ENCODE measurements around the gene OPRM1. TPM values are rescaled to one million over a fixed set of nuclear protein-coding genes. Genes with fewer than 3 reads are reported as not detected.
"Not testable (repeated sequence)": the region's sequence is repeated elsewhere in the genome, so short reads cannot be mapped to it uniquely, and the experiment has no call there.

Gene OPRM1
- polyA plus RNA-seq, 4 donors = 0.09 TPM; not detected in 2

DNA sequence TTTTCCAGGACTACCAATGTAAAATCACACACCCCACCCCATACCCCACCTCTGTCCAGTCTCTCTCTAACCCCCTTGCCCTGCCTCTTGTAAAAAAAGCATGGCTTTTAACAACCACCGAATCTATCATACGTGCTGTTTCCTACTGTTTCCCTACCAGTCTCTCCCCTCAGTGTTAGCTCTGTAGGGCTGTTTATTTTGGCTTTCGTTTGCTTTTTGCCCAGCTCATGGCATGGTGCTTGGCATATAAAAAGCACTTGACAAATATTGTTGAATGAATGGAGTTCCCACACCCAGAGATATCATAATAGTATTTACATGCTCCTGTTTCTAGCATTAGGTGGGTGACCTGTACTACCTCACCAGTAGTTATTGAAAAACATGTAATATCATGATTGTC is 148.2 kb downstream of the OPRM1 start:
- Histone ChIP-seq H3K9me3 (ENCODE audit: control insufficient read depth in 2 of 2, insufficient read depth in 1 of 2, low read depth in 1 of 2, low read length in 1 of 2) (peaks cover 0 to 5% of the 10 kb centered on the region in 2 donors), H3K27ac (ENCODE audit: low read depth in 1 of 3, low read length in 2 of 3) (no peak overlapping the region), H3K36me3 (ENCODE audit: control insufficient read depth in 3 of 3, insufficient read depth in 2 of 3, low read depth in 1 of 3, low read length in 3 of 3) (no peaks in the 10 kb centered on the region), H3K27me3 (ENCODE audit: control insufficient read depth in 3 of 3, insufficient read depth in 3 of 3, low read length in 3 of 3) (no peaks in the 10 kb centered on the region), H3K4me1 (ENCODE audit: control insufficient read depth in 3 of 3, insufficient read depth in 2 of 3, low read depth in 1 of 3, low read length in 2 of 3) (no peaks in the 10 kb centered on the region), H3K4me3 (ENCODE audit: low read depth in 1 of 3, low read length in 3 of 3) (no peak overlapping the region)
- DNase-seq = no peak
- 78 to 87% (median 85%) methylated on average over 3 of the region's 3 CpGs for WGBS, 3 donors
- FAIRE-seq = no peak

DNA sequence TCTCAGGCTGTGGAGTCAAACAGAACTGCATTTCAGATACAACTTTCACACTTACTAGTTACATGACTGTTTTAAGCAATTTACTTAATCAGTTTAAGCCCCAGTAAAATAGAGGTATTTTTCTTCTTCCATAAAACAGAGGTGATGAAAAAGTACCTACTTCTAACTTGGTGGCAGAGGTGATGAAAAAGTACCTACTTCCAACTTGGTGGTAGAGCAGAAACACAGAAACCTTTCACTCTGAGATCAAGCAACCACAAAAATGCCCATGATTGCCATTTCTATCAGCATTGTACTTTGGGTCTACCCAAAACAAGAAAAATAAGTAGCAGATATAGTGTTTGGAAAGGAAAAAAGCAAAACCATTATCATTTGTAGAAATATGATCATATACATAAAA is 148.7 kb downstream of the OPRM1 start:
- H3K27me3 ChIP-seq (ENCODE audit: control insufficient read depth in 3 of 3, insufficient read depth in 3 of 3, low read length in 3 of 3) = no peaks in the 10 kb centered on the region
- FAIRE-seq (peak; percentile 62), DNase-seq (no peak)
- no peak overlapping the region for H3K4me3 ChIP-seq (ENCODE audit: low read depth in 1 of 3, low read length in 3 of 3)
- no peaks in the 10 kb centered on the region for H3K36me3 ChIP-seq (ENCODE audit: control insufficient read depth in 3 of 3, insufficient read depth in 2 of 3, low read depth in 1 of 3, low read length in 3 of 3)
- no peak overlapping the region for H3K27ac ChIP-seq (ENCODE audit: low read depth in 1 of 3, low read length in 2 of 3)
- peaks cover 0 to 5% of the 10 kb centered on the region in 2 donors for H3K9me3 ChIP-seq (ENCODE audit: control insufficient read depth in 2 of 2, insufficient read depth in 1 of 2, low read depth in 1 of 2, low read length in 1 of 2)
- no peaks in the 10 kb centered on the region for H3K4me1 ChIP-seq (ENCODE audit: control insufficient read depth in 3 of 3, insufficient read depth in 2 of 3, low read depth in 1 of 3, low read length in 2 of 3)

DNA sequence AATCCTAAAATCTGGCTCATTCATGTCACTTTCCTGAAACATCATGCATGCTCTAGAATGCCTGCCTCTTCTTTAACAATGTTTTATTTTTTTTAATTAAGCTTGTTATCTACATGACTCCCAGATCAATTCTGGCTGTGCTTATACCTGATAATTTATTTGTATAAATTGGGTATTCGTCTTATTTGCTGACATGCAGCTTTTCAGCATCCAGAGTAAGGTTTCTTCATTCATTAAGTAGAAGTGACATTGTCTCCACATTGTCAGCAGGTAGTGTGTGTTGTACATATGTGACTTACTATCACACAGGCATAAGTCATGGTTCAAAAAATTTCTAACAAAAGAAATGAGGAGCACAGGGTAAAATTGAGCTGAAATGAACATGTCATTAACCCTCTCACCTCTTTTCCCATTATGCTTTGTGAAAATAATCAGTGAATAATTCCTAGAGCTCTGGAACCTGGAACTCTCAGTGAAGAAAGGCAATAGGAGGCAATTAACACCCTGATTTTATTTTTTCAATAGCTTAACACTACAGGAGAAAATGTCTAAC is 157.4 kb downstream of the OPRM1 start:
- DNase-seq = no peak
- Histone ChIP-seq H3K36me3 (ENCODE audit: control insufficient read depth in 3 of 3, insufficient read depth in 2 of 3, low read depth in 1 of 3, low read length in 3 of 3) (no peaks in the 10 kb centered on the region), H3K9me3 (ENCODE audit: control insufficient read depth in 2 of 2, insufficient read depth in 1 of 2, low read depth in 1 of 2, low read length in 1 of 2) (no peaks in the 10 kb centered on the region), H3K27ac (ENCODE audit: low read depth in 1 of 3, low read length in 2 of 3) (no peak overlapping the region), H3K4me3 (ENCODE audit: low read depth in 1 of 3, low read length in 3 of 3) (no peak overlapping the region), H3K27me3 (ENCODE audit: control insufficient read depth in 3 of 3, insufficient read depth in 3 of 3, low read length in 3 of 3) (no peaks in the 10 kb centered on the region), H3K4me1 (ENCODE audit: control insufficient read depth in 3 of 3, insufficient read depth in 2 of 3, low read depth in 1 of 3, low read length in 2 of 3) (no peaks in the 10 kb centered on the region)
- WGBS, 3 donors = 76 to 90% (median 84%) methylated on average over 1 of the region's 1 CpG
- no peak for FAIRE-seq

DNA sequence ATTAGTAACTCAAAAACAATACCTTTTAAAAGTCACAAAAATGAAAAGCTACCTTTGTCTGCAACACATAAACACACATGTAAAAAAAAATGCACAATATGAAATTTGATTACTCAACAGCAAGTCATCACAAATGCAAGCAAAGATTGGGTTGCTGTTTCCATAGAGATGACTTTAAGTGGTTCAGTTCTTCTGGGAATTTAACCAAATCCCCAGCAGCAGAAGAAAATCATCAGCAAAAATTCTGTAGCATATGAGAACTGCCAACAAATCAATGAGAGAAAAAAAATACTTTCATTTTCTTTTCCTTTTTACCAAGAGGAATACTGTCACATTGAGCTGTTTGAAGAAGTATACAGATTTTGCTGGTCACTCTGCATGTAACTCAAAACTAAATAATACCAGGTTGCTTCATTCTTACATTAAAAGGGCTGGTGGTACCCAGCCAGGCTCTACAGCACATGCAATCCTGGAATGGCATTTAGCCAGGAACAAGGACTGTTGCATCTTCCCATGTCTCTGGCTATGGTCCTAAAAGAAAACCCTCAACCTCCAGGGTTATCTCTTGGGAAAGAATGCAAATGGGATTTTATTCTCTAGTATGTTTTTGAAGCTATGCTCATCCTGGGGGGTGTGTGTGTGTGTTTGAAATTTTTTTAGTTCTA is 158.3 kb downstream of the OPRM1 start:
- Histone ChIP-seq H3K4me1 (ENCODE audit: control insufficient read depth in 3 of 3, insufficient read depth in 2 of 3, low read depth in 1 of 3, low read length in 2 of 3) (no peaks in the 10 kb centered on the region), H3K36me3 (ENCODE audit: control insufficient read depth in 3 of 3, insufficient read depth in 2 of 3, low read depth in 1 of 3, low read length in 3 of 3) (no peaks in the 10 kb centered on the region), H3K27me3 (ENCODE audit: control insufficient read depth in 3 of 3, insufficient read depth in 3 of 3, low read length in 3 of 3) (no peaks in the 10 kb centered on the region), H3K4me3 (ENCODE audit: low read depth in 1 of 3, low read length in 3 of 3) (no peak overlapping the region), H3K27ac (ENCODE audit: low read depth in 1 of 3, low read length in 2 of 3) (no peak overlapping the region), H3K9me3 (ENCODE audit: control insufficient read depth in 2 of 2, insufficient read depth in 1 of 2, low read depth in 1 of 2, low read length in 1 of 2) (no peaks in the 10 kb centered on the region)
- FAIRE-seq (no peak), DNase-seq (peak in 1 of 2 donors; percentile 14)

DNA sequence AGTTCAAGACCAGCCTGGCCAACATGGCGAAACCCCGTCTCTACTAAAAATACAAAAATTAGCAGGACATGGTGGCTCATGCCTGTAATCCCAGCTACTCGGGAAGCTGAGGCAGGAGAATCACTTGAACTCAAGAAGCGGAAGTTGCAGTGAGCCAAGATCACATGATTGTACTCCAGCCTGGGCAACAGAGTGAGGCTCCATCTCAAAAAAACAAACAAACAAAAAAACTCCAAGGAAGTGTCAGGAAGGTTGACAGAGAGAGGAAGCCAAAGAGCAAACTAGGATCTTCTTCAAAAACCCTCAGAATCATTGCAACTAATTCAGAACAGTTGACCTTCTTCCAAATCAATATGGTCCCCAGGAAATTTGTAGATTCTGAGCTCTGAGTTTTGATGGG is 162.6 kb downstream of the OPRM1 start:
- WGBS, 3 donors = 90 to 97% (median 93%) methylated on average over 4 of the region's 4 CpGs
- not testable (repeated sequence) for H3K4me1 ChIP-seq (ENCODE audit: control insufficient read depth in 3 of 3, insufficient read depth in 2 of 3, low read depth in 1 of 3, low read length in 2 of 3); FAIRE-seq

DNA sequence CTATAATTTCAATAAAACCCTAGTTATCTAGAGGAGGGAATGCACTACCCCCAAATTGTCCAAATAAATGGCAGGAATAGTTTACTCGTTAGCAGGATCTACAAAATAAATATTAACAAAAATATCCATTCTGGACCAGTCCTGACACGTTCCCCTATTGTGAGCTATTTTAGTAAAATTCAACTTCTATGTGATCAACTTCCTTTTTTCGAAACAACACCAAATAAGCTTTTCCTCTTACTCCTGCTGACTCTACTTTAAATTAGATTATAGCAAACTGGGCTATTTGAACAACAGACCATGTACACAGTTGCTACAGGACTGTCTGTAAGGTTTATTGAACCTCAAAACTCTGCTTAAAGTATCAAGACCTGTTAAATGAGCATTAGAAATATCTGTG is 163.3 kb downstream of the OPRM1 start:
- no peaks in the 10 kb centered on the region for H3K4me1 ChIP-seq (ENCODE audit: control insufficient read depth in 3 of 3, insufficient read depth in 2 of 3, low read depth in 1 of 3, low read length in 2 of 3)
- no peak for DNase-seq
- no peak for FAIRE-seq
- no peak overlapping the region for H3K27ac ChIP-seq (ENCODE audit: low read depth in 1 of 3, low read length in 2 of 3)
- no peaks in the 10 kb centered on the region for H3K27me3 ChIP-seq (ENCODE audit: control insufficient read depth in 3 of 3, insufficient read depth in 3 of 3, low read length in 3 of 3)
- WGBS, 3 donors = 67 to 88% (median 84%) methylated on average over 3 of the region's 3 CpGs
- no peak overlapping the region for H3K4me3 ChIP-seq (ENCODE audit: low read depth in 1 of 3, low read length in 3 of 3)
- H3K9me3 ChIP-seq (ENCODE audit: control insufficient read depth in 2 of 2, insufficient read depth in 1 of 2, low read depth in 1 of 2, low read length in 1 of 2) = no peaks in the 10 kb centered on the region
- no peaks in the 10 kb centered on the region for H3K36me3 ChIP-seq (ENCODE audit: control insufficient read depth in 3 of 3, insufficient read depth in 2 of 3, low read depth in 1 of 3, low read length in 3 of 3)

More for the DNA sequence above, 162.6 kb downstream of the OPRM1 start:
- not testable (repeated sequence) for H3K4me3 ChIP-seq (ENCODE audit: low read depth in 1 of 3, low read length in 3 of 3); H3K36me3 ChIP-seq (ENCODE audit: control insufficient read depth in 3 of 3, insufficient read depth in 2 of 3, low read depth in 1 of 3, low read length in 3 of 3); H3K27ac ChIP-seq (ENCODE audit: low read depth in 1 of 3, low read length in 2 of 3); DNase-seq; H3K9me3 ChIP-seq (ENCODE audit: control insufficient read depth in 2 of 2, insufficient read depth in 1 of 2, low read depth in 1 of 2, low read length in 1 of 2); H3K27me3 ChIP-seq (ENCODE audit: control insufficient read depth in 3 of 3, insufficient read depth in 3 of 3, low read length in 3 of 3)

DNA sequence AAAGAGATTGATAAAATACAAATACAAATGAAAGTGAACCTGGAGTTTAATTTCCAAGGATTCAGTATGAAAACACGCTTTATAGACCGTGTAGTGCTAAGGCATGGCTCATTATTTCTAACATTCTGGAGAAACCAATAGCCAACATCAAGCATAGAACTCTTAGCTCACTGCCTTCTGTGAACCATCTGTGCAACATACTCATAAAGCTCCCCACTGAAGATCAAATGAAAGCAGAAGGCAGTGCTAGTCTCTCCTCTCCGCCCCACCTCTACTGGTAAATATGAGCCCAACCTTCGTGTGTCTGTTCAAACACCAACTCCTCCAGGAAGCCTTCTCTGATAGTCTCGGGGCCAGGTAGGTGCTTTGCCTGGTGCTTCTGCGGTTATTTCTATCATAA is 163.9 kb downstream of the OPRM1 start:
- H3K27ac ChIP-seq (ENCODE audit: low read depth in 1 of 3, low read length in 2 of 3) = no peak overlapping the region
- no peaks in the 10 kb centered on the region for H3K36me3 ChIP-seq (ENCODE audit: control insufficient read depth in 3 of 3, insufficient read depth in 2 of 3, low read depth in 1 of 3, low read length in 3 of 3)
- H3K27me3 ChIP-seq (ENCODE audit: control insufficient read depth in 3 of 3, insufficient read depth in 3 of 3, low read length in 3 of 3) = no peaks in the 10 kb centered on the region
- H3K4me1 ChIP-seq (ENCODE audit: control insufficient read depth in 3 of 3, insufficient read depth in 2 of 3, low read depth in 1 of 3, low read length in 2 of 3) = no peaks in the 10 kb centered on the region
- DNase-seq = no peak
- FAIRE-seq = no peak
- no peaks in the 10 kb centered on the region for H3K9me3 ChIP-seq (ENCODE audit: control insufficient read depth in 2 of 2, insufficient read depth in 1 of 2, low read depth in 1 of 2, low read length in 1 of 2)
- 87 to 91% (median 91%) methylated on average over 6 of the region's 6 CpGs for WGBS, 3 donors
- H3K4me3 ChIP-seq (ENCODE audit: low read depth in 1 of 3, low read length in 3 of 3) = no peak overlapping the region

DNA sequence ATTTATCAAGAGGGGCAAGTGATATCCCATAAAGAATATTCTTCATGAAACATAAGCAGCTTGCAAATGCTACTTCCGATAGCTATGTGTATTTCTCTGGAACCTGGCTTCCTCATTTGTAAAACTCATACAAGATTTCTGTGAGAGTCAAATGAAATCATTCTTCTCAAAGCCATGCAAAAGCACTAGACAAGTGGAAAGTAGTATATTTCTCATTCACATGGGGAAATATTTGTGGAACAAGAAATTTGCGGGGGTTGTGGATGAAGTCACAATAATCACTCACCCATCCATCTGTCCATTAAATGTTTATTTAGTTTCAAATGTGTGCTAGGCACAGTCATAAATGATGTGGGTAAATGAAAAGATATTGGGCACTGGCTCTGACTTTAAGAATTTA is 167.1 kb downstream of the OPRM1 start:
- H3K4me1 ChIP-seq (ENCODE audit: control insufficient read depth in 3 of 3, insufficient read depth in 2 of 3, low read depth in 1 of 3, low read length in 2 of 3) = no peaks in the 10 kb centered on the region
- H3K27ac ChIP-seq (ENCODE audit: low read depth in 1 of 3, low read length in 2 of 3) = no peak overlapping the region
- no peaks in the 10 kb centered on the region for H3K27me3 ChIP-seq (ENCODE audit: control insufficient read depth in 3 of 3, insufficient read depth in 3 of 3, low read length in 3 of 3)
- no peaks in the 10 kb centered on the region for H3K9me3 ChIP-seq (ENCODE audit: control insufficient read depth in 2 of 2, insufficient read depth in 1 of 2, low read depth in 1 of 2, low read length in 1 of 2)
- DNase-seq (no peak), FAIRE-seq (no peak)
- 92 to 98% (median 95%) methylated on average over 2 of the region's 2 CpGs for WGBS, 3 donors
- no peak overlapping the region for H3K4me3 ChIP-seq (ENCODE audit: low read depth in 1 of 3, low read length in 3 of 3)
- H3K36me3 ChIP-seq (ENCODE audit: control insufficient read depth in 3 of 3, insufficient read depth in 2 of 3, low read depth in 1 of 3, low read length in 3 of 3) = no peaks in the 10 kb centered on the region

DNA sequence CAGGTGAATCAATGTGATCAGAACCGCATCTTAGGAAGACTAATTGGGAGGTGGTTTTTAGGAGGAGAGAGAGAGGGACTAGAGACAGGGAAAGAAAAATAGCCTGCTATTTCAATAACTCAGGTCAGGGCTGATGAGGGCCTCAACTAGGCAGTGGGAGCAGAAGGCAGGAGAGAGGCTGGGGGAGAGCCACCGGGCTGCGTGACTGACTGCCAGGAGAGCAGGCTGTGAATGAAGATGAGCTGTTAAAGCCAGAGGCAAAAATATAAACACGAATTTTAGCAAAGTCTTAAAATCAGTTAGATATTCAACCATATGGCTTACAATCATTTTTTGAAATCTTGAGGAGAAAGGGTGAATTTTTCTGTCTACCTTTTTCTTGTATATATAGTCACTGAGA is 168.0 kb downstream of the OPRM1 start:
- Histone ChIP-seq H3K27me3 (ENCODE audit: control insufficient read depth in 3 of 3, insufficient read depth in 3 of 3, low read length in 3 of 3) (no peaks in the 10 kb centered on the region), H3K4me3 (ENCODE audit: low read depth in 1 of 3, low read length in 3 of 3) (no peak overlapping the region), H3K36me3 (ENCODE audit: control insufficient read depth in 3 of 3, insufficient read depth in 2 of 3, low read depth in 1 of 3, low read length in 3 of 3) (no peaks in the 10 kb centered on the region), H3K4me1 (ENCODE audit: control insufficient read depth in 3 of 3, insufficient read depth in 2 of 3, low read depth in 1 of 3, low read length in 2 of 3) (no peaks in the 10 kb centered on the region), H3K9me3 (ENCODE audit: control insufficient read depth in 2 of 2, insufficient read depth in 1 of 2, low read depth in 1 of 2, low read length in 1 of 2) (no peaks in the 10 kb centered on the region), H3K27ac (ENCODE audit: low read depth in 1 of 3, low read length in 2 of 3) (no peak overlapping the region)
- DNase-seq (no peak), FAIRE-seq (no peak)
- WGBS, 3 donors = 60 to 78% (median 71%) methylated on average over 4 of the region's 4 CpGs
